Cardiac septum (tissue), 1 donor: Measurements from ENCODE around the gene THBS2. TPM values are rescaled to one million over a fixed set of nuclear protein-coding genes. Genes with fewer than 3 reads are reported as not detected.

Experiments
- DNase-seq: peaks from one replicate; pipeline ENCODE4 v3.0.0-alpha.2; 2020; ENCODE audit warnings: low spot score
- intact Hi-C: fragments of 100-400 bp; cut with DNase I; formaldehyde crosslinking; loops from one replicate; pipeline ENCODE4 v1.14.0; 2022
- total RNA-seq: library from RNA; stranded (reverse); fragmentation: NEBNext Ultra II Directional; extraction: Animal tissue kit (Norgen Biotek cat#: 25700); gene quantifications from one replicate; pipeline ENCODE4 v1.2.1, GENCODE V29; 2021
- donor health status: DM: no; HTN: no; CAD: no.

The THBS2 gene
- total RNA-seq, 1 donor from 2014 or later: 28.8 TPM

DNA sequence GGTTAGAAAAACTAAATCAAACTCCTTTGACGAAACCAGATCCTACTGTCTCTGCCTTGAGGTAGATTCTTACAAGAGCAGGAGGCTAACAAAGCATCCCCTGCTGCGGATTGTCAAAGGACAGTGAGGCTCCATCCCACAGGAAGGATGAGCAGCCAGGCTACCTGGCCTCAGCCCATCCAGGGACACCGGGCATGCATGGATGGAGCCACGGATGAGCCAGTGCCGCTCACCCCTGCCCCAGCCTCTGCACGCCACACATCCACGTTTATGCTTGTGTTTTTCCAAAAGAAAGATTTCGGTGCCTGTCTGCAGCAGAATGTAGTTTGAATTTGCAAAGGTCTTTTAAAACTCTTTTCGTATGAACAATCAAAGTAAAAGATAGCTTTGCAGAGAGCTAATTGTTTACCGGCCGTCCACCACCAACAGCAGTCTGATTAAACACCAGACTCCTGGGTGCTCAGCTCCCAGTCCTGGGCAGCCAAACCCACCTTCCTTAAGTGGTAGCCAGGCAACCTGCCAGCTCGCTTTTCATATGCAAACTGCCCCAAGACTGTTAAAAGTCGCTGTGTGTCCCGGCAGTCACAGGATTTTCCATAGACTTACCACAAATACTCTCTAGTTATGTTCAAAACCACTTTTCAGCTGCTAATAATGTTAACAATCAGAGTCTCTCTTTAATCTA is 999 bp downstream of the THBS2 start:
- intact Hi-C loops: no loop called here
- no peak for DNase-seq

DNA sequence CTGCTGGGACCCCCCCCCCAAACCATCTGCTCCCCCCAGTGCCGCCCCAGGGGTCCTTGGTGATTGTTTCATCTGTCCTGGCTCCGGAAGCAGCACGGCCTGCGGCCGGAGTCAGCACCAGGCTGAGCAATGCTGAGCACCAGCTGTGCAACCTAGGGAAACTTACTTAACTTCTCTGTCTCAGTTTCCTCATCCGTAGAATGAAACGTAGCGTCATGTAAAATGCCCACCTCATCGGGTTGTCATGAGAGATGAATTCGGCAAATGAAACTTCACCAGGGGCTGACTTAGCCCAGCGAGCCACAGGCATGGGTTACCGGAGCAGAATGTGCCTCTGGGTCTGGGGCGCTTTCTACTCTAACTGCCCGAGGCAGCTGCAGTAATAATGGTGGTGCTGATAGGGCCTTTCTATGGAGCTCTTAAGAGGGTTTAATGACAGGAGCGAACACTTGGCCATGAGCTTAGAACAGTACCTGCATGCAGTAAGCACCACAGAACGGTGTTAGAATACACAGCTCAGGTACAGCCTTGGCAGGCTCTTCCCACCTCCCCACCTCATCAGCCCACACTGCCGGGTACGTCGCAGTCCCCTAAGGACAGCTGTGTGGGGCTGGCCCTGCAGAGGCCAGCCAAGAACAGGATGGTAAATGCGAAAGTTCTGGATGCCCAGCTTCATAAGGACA is 1.7 kb downstream of the THBS2 start:
- intact Hi-C loops: no loop called here
- no peak for DNase-seq

DNA sequence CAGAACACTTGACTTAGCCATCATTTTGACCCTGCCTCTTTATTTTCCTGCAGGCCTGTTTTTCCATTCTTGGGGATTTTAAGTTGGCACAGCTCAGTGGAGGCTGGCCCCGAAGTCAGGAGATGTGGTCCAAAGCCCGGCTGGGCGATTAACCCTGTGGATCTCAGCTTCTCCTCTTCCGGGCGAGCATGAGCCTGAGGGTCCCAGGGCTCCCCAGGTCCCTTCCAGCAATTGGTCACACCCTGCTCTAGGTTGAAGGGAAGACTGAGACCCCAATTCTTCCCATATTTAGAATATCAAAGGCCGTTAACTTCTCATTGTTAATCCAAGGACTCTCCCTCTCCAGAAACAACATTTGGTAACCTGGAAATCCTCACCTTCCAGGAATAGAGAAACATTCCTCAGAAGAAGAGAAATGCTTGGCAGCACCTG is 2.3 kb downstream of the THBS2 start:
- intact Hi-C loops: no loop called here

DNA sequence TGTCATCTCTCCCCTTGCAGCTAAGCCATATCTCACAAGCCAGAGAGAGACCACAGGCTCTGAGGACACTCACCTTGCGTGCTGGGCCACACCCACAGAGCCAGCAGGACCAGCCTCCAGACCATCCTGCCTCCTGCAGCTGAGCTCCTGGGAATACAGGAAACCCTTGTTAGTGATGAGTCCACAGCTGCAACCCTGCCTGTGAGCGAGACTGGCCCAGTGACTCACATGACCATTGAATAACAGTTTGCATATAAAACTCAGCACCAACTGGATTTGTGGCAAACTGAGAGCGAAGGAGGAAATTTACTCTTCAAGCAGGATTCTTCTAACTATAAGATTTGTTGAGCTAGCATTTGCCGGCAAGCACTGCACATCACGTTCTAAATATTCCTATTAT is 3.0 kb downstream of the THBS2 start:
- DNase-seq: no peak
- intact Hi-C loops: no loop called here

More for the DNA sequence above, 2.3 kb downstream of the THBS2 start:
- no peak for DNase-seq

DNA sequence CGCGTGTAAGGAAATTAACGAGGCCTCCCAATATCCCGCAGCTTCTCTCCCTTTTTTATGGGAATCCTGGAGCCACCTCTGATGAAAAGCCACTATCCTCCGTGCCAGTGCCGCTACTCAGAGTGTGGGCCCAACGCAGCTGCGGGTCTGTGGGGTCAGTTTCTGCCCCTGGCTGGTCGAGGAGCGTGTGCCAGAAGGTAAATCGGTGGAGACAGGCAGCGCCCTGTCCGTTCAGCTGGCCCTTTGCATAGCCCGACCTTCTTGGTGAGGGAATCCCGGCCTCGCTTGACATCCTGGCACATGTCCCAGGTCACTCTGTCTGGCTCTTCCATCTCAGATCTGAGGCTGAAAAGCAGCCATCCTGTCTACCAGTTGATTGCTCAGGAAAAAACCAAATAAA is 4.6 kb downstream of the THBS2 start:
- no peak for DNase-seq
- intact Hi-C loops: no loop called here

DNA sequence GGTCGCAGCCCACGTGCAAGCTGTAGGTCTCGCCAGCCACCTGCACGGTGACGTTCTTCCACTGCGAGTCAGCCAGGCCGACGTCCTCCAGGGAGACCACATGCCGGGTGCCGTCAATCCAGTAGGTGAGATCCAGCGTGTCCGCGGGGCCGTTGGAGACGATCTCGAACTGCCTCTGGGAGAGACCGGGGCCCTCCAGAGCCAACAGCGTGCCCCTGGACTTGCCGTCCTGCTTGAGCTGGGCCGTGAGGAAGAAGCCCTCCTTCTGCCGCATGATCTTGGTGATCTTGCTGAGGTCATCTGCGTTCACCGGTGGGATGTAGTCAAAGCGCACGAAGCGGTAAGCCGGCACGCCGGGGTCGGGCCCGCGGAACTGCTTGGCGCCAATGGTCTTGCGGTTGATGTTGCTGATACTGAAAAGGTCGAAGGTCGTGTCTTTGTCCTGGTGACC is 5.1 kb downstream of the THBS2 start:
- intact Hi-C loops: no loop called here
- DNase-seq: no peak

DNA sequence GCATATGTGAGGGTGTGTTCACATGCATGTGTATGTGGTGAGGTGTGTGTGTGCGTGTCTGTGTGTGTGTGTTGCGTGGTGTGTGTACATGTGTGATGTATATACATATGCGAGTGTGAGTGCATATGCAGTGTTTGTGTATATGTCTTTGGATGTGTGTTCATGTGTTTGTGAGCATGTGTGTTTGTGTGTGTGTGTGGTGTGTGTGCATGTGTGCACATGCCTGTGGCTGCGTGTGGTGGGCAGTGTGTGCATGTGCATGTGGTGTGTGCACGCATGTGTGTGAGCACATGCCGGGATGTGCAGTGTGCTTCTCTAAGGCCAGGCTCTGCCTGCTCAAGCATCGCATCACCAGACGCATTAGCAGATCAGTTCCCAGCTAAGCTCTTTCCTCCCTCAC is 5.7 kb downstream of the THBS2 start:
- no peak for DNase-seq
- intact Hi-C loops: no loop called here

DNA sequence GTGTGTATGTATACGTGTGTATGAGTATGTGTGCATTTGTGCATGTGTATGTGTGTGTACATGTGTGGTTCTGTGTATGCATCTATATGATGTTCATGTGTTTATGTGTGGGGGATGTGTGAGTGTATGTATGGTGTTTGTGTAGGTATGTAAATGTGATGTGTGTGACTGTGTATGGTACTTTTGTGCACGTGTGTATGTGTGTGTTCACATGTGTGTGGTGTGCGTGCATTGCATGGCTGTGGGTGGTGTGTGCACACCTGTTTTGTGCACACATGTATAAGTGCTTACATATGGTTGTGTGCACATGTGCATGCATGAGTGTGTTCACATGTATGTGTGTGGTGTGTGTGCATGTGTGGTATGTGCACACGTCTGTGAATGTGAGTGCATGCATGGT is 6.2 kb downstream of the THBS2 start:
- intact Hi-C loops: no loop called here
- DNase-seq: no peak

DNA sequence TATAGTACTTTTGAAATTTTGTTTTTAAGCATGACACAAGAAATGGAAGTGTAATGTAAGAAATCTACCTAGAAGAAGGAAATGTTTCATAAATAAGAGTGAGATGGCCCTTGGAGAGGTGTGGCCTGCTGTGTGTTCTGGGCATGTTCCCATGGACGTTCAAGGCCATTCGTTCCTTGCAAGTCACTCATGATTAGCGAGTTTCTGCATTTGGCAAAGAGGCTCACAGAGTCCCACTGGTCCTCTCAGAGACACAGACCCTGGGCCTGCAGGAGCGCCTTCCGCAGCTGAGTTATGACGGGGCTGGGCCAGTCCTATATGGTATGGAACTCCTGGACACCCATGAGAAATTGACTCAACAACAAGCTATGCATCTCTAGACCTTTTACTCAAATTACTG is 7.2 kb downstream of the THBS2 start:
- intact Hi-C loops: no loop called here
- DNase-seq: no peak

DNA sequence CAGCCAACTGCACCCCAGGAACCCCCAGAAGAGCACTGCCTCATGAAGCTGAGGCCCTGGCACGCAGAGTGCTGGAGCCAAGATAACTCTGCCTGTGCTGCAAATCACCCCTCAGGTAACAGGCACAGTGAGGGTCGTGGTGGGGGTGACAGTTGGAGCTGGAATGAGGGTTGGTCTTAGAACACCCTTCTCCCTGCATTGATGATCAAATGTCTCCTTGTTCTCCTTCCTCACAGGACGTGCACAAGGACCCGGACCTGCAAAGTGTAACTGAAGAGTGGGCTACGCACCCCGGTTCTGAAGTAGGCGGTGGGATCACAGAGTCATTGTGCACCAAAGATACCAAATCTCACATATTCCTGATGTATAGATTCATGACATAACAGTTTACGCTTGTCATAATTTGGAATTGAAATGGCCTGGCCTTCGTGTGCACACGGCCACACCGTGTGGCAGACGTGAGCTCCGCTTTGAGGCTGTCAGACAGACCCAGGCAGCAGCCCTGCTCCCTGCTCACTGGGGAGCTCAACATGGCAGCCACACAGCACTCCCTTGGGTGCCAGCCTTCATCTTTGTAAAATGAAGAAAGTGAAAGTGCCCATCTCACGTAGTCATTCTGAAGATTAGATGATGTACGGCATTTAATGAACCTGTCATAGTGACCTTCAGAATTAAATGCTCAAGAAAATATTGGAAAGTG is 8.8 kb downstream of the THBS2 start:
- no peak for DNase-seq
- intact Hi-C loops: no loop called here

DNA sequence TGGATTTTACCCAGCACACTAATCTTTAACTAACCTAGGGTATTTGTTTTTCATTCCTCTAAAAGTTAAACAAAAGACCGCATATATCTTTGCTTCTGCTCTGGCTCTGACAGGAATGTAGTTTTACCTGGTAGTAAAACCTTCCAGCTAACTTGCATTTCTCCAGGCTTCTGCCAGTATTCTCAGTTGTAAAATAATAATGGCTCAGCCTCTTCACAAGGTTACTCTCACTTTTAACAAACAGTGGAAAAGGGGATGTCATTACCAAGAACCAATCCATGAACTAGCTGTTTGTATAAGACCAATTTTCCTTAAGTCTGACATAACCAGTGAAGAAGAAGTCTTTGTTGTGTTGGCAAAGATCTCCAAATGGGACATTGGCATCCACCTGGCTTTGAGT is 10.0 kb downstream of the THBS2 start:
- intact Hi-C loops: no loop called here
- no peak for DNase-seq

DNA sequence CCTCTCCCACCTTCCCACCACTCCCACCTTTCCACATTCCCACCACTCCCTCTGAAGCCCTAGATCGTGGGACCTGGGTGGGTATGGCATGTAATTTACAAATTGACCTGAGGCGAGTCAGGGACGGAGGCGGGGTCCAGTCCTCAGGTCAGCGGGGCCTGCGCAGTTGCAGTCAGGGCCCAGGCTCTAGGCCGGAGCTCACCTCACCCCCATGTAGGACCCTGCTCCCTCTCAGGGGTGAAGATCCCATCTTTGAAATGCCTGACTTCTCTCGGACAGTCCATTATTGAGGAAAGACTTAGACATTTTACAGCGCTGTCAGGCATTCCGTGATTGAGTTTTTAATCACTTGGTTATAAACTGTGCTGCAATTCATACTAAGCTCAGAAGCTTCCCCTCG is 10.5 kb downstream of the THBS2 start:
- intact Hi-C loops: no loop called here

DNA sequence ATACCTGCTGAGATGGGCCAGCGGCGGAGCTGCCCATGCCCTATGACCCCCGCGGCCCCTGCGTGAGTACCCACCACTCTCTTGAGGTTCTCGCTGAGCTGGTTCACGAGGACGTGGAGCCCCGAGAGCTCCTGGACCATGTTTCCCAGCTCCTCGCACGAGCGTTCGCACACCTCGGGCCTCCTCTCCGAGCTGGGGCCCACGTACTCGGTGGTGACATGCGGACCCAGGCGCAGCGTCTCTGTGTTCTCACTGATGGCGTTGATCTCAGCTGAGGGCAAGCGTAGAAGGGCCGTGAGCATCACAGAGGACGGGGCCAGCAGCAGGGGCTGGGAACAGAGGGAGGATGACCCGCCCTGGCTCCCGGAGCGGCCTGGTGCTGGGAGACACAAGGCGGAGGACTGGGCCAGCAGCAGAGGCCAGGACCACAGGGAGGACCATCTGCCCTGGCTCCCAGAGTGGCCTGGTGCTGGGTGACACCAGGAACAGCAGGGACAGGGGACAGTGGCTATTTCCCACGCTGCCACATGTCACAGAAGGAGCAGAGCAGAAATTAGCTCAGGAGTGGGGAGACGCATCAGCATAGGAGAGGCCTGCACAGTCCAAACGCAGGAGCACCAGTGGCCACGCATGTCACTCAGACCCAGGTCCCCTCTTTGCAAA is 11.8 kb downstream of the THBS2 start:
- DNase-seq: no peak
- intact Hi-C loops: no loop called here

More for the DNA sequence above, 10.5 kb downstream of the THBS2 start:
- no peak for DNase-seq

DNA sequence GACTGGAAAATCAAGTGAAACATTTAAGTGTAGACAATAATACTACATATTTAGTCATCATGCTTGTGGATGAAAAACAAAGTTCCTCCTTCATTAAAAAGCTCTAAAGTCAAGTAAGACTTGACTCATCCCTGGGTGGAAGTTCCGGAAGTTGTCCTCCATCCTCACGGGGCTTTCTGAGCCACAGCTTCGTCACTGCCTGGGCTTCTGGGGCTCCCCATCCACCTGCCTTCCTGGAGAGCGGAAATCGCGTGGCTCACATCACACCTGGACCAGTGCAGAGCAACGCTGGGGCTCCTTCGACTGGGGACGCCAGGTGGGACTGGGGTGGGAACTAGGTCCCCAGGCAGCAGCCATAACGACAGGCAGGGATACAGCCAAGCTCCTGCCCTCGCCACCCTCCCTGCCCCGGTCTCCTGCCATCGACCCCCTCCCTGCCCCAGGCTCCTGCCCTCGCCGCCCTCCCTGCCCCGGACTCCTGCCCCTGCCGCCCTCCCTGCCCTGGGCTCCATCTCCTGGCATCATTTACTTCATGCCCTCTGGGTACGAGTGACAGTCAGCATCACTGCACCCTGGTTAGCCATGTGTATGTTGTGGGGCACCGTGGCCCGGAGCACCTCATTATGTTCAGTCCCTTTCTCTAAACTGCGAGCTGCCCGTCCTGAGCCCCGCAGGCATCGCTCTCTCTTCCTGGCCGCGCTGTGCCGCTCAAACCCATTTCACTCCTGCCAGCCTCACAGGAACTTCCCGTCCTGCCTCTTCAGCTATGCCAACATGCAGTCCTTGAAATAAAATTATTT is 12.9 kb downstream of the THBS2 start:
- intact Hi-C loops: no loop called here

DNA sequence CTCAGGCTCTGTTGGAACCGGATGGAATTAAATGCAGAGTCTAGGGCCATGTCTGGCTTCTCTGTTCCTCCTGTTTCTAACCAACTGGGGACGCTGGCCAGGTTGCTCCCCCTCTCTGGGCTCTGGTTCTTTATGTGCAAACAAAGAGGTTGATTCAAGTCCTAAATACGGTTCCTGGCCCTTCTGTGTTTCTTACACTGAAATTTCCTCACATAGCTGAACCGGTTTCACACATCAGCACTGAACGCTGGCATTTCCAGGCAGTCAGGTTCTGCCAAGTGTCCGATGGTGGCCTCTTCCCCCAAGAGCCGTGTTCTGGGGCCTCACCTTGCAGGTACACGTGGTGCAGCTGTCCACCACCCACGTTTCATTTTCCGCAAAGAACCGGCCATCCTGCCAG is 13.5 kb downstream of the THBS2 start:
- DNase-seq: no peak
- intact Hi-C loops: no loop called here

More for the DNA sequence above, 12.9 kb downstream of the THBS2 start:
- DNase-seq: no peak

DNA sequence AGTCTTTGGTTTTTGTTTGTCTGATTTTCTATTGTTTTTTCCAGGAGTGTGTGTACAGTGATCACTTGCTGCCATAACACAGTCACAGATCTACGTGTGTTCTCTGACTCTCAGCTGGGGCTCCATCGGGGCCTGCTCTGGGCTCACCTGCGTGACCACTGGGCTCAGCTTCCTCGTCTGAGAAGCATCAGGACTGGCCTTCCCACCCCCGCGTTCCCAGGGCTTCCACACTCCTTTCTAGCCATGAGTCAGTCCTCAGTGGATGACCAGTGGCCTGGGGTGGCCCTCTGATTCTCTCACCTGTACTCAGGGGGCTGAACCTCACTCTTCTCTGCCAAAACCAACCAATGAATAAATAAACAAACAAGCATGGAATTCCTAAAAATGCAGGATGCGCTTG is 14.5 kb downstream of the THBS2 start:
- intact Hi-C loops: no loop called here
- no peak for DNase-seq

DNA sequence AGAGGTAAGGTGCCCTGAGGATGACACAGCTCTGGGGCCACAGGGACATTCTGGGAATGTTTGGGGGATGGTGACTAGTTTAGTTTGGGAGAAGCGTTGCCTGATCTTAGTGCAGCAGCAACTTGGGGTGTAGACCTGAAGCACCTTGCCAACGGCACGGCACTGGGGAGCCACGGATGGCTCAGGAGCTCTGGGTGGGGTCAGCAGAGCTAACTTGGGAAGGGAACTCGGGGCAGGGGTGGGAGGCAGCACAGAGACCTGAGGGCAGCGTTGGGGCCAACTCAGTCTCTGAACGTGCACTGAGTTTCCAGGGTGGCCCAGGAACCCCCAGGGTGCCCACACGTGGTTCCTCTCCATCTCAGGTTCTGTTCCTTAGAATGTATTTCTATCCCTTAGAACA is 14.9 kb downstream of the THBS2 start:
- intact Hi-C loops: no loop called here
- no peak for DNase-seq

DNA sequence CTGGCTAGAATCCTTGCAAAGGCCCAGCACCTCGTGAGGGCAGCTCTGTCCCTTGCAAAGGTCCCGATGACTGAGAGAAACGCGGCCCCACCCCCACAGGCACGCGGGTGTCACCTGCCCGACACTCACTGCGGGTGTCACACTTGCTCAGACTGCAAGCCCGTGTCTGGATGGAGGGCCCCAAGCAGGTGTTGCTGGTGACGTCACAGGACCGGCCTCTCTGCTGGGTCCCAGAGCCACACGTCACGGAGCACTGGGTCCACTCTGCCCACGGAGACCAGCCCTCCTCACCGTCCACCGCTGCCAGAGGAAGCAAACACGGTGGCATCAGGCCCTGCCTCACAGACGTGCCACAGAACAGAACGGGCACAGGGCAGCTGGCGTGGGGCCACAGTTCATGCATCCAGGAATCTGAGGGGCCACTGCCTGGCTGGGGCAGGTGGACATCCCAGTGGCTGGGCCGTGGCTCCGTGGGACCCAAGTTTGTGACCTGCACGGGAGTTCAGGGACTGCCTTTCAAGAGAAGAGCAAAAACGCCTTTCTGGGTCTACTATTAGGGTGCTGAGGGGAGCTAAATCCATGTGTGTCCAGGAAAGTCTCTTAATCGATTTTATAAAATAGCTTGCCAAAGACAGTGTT is 16.0 kb downstream of the THBS2 start:
- intact Hi-C loops: no loop called here
- DNase-seq: no peak

DNA sequence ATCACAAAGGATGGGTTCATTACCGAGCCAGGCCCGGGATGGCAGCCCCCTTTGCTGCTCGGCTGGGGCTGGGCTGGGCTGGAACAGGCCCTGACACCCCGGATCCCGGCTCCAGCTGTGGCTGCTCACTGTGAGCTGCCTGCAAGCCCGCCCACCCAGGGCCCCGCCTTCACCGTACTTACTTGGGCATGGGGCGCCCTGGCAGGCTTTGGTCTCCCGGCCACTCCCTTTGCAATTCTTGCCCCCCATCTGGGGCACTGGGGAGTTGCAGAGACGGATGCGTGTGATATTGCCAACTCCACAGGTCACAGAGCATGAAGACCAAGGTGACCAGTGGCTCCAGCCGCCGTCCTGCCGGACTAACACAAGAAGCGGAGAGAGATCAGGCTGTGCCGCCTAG is 16.7 kb downstream of the THBS2 start:
- DNase-seq: no peak

More for the DNA sequence above, 16.7 kb downstream of the THBS2 start:
- intact Hi-C loops: no loop called here
